Measurements from ENCODE around the gene TMPRSS13. TPM values are rescaled to one million over a fixed set of nuclear protein-coding genes. Genes with fewer than 3 reads are reported as not detected.

The TMPRSS13 gene
- total and polyA plus RNA-seq, 9 of the 15 experiments (the other 6 are each of a cell fraction or from before 2014, with no cell fraction given), result 0.11 to 0.29 (median 0.15) TPM

DNA sequence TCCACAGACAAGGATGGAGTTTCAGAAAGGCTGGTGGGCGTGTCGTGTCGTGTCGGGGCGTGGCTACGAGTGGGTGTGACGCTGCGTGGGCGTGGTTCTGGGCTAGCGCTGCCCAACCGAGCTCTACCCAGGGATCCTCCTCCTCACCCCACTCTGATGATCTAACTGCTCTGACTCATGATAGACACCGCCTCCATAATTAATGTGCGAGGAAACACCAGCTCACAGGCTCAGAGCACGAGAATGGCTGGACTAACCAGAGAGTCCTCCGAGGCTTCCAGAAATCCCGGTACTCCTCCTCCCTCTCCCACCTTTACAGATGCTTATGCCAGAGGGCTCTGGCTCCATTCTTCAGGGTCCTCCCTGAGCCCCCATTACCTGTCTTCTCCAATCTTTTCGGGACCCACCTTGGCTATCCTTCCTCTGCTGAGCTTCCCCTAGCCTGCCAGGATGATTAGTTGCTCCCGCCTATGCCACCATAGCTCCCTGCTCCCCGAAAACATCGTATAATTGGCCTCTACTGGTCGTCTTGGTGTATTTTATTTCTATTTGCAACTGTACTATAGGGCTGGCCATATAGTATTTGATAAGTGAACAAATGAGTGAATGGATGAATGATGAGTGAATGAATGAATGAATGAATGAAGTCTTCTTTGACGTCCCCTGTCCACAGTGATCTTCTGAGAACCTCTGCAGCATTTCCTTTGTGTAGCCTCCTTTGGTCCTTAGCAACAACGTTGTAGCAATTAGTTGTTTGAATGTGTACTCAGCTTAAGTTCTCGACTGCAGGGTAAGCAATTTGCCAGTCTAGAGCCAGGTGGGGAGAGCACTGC, 21.7 kb downstream of the TMPRSS13 start (continued):
- TF ChIP-seq, protein P1, sequence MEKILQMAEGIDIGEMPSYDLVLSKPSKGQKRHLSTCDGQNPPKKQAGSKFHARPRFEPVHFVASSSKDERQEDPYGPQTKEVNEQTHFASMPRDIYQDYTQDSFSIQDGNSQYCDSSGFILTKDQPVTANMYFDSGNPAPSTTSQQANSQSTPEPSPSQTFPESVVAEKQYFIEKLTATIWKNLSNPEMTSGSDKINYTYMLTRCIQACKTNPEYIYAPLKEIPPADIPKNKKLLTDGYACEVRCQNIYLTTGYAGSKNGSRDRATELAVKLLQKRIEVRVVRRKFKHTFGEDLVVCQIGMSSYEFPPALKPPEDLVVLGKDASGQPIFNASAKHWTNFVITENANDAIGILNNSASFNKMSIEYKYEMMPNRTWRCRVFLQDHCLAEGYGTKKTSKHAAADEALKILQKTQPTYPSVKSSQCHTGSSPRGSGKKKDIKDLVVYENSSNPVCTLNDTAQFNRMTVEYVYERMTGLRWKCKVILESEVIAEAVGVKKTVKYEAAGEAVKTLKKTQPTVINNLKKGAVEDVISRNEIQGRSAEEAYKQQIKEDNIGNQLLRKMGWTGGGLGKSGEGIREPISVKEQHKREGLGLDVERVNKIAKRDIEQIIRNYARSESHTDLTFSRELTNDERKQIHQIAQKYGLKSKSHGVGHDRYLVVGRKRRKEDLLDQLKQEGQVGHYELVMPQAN (IDR thresholded peaks at IDR 0.05; ENCODE audit: borderline replicate concordance), result peak; percentile 69; the same call in 1 of the 2 replicates
- TF ChIP-seq ARID2 (IDR thresholded peaks at IDR 0.05), result no peak
- no peak for TF ChIP-seq CBX5 (IDR thresholded peaks at IDR 0.05; ENCODE audit: borderline replicate concordance, low read depth)
- TF ChIP-seq PHTF2 (CRISPR knock-in tag; IDR thresholded peaks at IDR 0.05), result no peak
- TF ChIP-seq SMARCC2 (IDR thresholded peaks at IDR 0.05; ENCODE audit: low read depth), result peak; percentile 54
- 0 out of 2 replicates have a peak, but pooled peaks have one; percentile 19 for TF ChIP-seq FOXJ2 (tag; IDR thresholded peaks at IDR 0.05)
- TF ChIP-seq, protein P2, sequence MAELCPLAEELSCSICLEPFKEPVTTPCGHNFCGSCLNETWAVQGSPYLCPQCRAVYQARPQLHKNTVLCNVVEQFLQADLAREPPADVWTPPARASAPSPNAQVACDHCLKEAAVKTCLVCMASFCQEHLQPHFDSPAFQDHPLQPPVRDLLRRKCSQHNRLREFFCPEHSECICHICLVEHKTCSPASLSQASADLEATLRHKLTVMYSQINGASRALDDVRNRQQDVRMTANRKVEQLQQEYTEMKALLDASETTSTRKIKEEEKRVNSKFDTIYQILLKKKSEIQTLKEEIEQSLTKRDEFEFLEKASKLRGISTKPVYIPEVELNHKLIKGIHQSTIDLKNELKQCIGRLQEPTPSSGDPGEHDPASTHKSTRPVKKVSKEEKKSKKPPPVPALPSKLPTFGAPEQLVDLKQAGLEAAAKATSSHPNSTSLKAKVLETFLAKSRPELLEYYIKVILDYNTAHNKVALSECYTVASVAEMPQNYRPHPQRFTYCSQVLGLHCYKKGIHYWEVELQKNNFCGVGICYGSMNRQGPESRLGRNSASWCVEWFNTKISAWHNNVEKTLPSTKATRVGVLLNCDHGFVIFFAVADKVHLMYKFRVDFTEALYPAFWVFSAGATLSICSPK (IDR thresholded peaks at IDR 0.05; ENCODE audit: borderline replicate concordance), result no peak
- TF ChIP-seq ETV6 (IDR thresholded peaks at IDR 0.05; ENCODE audit: borderline replicate concordance in 1 of 2, low read depth in 2 of 2, low read length in 1 of 2), result no peak
- TF ChIP-seq ETV6 (CRISPR knock-in tag; IDR thresholded peaks at IDR 0.05; ENCODE audit: borderline replicate concordance), result no peak
- TF ChIP-seq TSC22D4 (tag; IDR thresholded peaks at IDR 0.05), result no peak
- TF ChIP-seq RBBP5 (IDR thresholded peaks at IDR 0.05; ENCODE audit: borderline replicate concordance, insufficient read depth, low read length, poor library complexity, severe bottlenecking), result no peak
- TF ChIP-seq, protein P3, sequence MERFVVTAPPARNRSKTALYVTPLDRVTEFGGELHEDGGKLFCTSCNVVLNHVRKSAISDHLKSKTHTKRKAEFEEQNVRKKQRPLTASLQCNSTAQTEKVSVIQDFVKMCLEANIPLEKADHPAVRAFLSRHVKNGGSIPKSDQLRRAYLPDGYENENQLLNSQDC (CRISPR knock-in tag; IDR thresholded peaks at IDR 0.05), result no peak
- TF ChIP-seq HNRNPH1 (optimal IDR thresholded peaks at IDR 0.05; ENCODE audit: low read depth, low read length), result no peak
- TF ChIP-seq, protein P4, sequence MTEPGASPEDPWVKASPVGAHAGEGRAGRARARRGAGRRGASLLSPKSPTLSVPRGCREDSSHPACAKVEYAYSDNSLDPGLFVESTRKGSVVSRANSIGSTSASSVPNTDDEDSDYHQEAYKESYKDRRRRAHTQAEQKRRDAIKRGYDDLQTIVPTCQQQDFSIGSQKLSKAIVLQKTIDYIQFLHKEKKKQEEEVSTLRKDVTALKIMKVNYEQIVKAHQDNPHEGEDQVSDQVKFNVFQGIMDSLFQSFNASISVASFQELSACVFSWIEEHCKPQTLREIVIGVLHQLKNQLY (CRISPR knock-in tag; conservative IDR thresholded peaks at IDR 0.05), result 0 out of 4 replicates have a peak, but pooled peaks of 1 of the 2 experiments have one; percentile 30
- TF ChIP-seq, protein P5, sequence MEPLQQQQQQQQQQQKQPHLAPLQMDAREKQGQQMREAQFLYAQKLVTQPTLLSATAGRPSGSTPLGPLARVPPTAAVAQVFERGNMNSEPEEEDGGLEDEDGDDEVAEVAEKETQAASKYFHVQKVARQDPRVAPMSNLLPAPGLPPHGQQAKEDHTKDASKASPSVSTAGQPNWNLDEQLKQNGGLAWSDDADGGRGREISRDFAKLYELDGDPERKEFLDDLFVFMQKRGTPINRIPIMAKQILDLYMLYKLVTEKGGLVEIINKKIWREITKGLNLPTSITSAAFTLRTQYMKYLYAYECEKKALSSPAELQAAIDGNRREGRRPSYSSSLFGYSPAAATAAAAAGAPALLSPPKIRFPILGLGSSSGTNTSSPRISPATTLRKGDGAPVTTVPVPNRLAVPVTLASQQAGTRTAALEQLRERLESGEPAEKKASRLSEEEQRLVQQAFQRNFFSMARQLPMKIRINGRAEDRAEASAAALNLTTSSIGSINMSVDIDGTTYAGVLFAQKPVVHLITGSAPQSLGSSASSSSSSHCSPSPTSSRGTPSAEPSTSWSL (CRISPR knock-in tag; IDR thresholded peaks at IDR 0.05; ENCODE audit: borderline replicate concordance), result no peak
- TF ChIP-seq SRF (CRISPR knock-in tag; IDR thresholded peaks at IDR 0.05), result 0 out of 4 replicates have a peak, but pooled peaks of 1 of the 2 experiments have one; percentile 13
- no peak for TF ChIP-seq ETV5 (CRISPR knock-in tag; IDR thresholded peaks at IDR 0.05; ENCODE audit: low read depth)
- TF ChIP-seq POLR2G (IDR thresholded peaks at IDR 0.05; ENCODE audit: low read depth, low read length), result 0 out of 2 replicates have a peak, but pooled peaks have one; percentile 22
- TF ChIP-seq IRF2 (CRISPR knock-in tag; IDR thresholded peaks at IDR 0.05), result no peak
- TF ChIP-seq FOXK2 (conservative IDR thresholded peaks at IDR 0.05 in 1 of 2, IDR thresholded peaks at IDR 0.05 in 1 of 2; ENCODE audit: low read depth in 2 of 2), result peak in 1 of 2 experiments; percentile 28; a peak in 2 of 4 replicates

Data from K562 (cell line).